SKM-1 (cell line): ENCODE results near the gene RASL11B.

Experiments used
- DNase-seq: peaks from one replicate; lab custom pipeline; 2025; ENCODE audit not compliant: unreplicated experiment; lab: John Stamatoyannopoulos, UW

Gene RASL11B

DNA sequence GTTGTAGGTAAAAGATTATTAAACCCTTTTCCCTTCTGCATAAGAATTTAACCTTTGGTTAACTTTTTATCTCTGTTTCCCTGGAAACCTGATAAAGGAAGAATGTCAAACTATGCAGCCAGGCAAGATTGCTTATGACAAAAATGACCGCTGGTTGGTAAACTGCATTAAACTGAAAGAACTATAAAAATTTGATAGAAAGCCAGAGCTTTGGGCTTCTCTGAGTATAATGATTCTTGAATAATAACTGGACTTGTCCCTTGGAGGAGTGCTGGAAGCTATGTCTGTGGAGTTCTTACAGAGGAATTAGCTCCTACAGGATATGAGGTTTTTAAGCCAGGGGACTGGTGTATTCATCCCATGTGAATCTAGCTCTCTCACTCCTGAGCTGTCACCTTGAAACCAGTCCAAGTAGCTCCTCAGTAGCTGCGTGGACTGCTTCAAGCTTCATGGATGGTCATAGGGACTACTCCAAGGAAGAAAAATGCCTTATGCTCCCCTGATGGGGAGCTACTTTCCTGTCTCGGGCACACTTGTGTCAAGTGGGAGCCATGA is 52.0 kb downstream of the RASL11B start:
- DNase-seq: no peak

DNA sequence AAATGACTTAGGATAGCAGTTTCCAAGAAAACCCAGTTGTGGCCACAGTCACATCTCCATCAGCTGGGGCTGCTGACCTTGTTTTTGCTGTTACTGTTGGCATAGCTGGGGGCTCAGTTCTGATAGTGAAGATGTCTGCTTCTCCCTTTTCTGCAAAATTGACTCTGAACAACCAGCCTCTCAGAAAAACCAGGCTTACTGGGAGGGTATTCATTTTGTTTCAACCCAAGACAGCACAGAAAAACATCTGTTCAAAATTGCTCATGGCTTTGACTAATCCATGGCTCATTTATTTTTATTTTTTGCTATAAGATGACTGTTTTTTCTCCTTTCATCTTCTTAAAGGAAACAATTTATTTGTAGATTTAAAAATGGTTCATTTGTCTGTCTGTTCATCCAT is 53.1 kb downstream of the RASL11B start:
- no peak for DNase-seq

DNA sequence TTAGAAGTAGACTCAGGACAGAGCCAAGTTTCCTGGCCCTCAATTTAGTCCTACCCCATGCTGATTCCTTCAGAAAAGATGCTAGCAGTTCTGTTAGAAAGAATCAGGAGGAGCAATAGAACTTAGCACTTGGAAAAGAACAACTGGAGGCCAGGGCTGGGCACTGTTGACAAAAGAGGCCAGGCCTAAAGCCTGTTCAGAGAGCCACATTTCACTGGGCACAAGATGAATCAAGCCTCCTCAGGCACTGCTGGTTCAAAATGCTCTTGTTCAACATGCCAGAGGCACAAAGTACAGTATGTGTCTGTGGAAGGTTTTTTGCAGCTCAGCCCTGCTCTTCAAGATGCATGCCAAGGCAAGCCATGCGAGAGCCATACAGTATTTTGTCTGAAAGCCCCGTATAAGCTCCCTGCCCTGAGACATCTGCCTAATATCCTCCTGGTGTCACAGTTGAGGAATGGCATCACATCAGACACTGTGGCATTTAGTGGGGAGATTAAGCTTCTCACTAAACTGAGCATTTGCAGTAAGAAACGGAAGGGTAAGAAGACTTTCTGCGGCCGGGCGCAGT is 53.7 kb downstream of the RASL11B start:
- DNase-seq: no peak
